NCI-H345 (cell line): ENCODE data around the gene OGFOD2.
"Not testable (repeated sequence)": the region's sequence is repeated elsewhere in the genome, so short reads cannot be mapped to it uniquely, and the experiment has no call there.

Experiments used
- DNase-seq: peaks from one replicate; lab custom pipeline; 2025; lab: John Stamatoyannopoulos, UW

OGFOD2 gene

GRCh38 chr12:123005081-123005626 is 30.1 kb downstream of the OGFOD2 start:
- no peak for DNase-seq

- DNase-seq: no peak
Observed at GRCh38 chr12:123006977-123007376, 31.9 kb downstream of the OGFOD2 start.

- DNase-seq: no peak
Observed at GRCh38 chr12:123010110-123010509, 35.1 kb downstream of the OGFOD2 start.

- DNase-seq: no peak
Observed at GRCh38 chr12:123010681-123011080, 35.6 kb downstream of the OGFOD2 start.

- no peak for DNase-seq
Observed at GRCh38 chr12:123011701-123012100, 36.7 kb downstream of the OGFOD2 start.

GRCh38 chr12:123013185-123014095 is 38.4 kb downstream of the OGFOD2 start:
- no peak for DNase-seq

GRCh38 chr12:123014473-123014872 is 39.4 kb downstream of the OGFOD2 start:
- not testable (repeated sequence) for DNase-seq

- DNase-seq: no peak
Observed at GRCh38 chr12:123017753-123018152, 42.7 kb downstream of the OGFOD2 start.

GRCh38 chr12:123019841-123020138 is 44.7 kb downstream of the OGFOD2 start:
- DNase-seq: no peak

- DNase-seq: peak; percentile 6
Observed at GRCh38 chr12:123021688-123022604, 46.9 kb downstream of the OGFOD2 start.

- DNase-seq: no peak
Observed at GRCh38 chr12:123022846-123023245, 47.8 kb downstream of the OGFOD2 start.

- DNase-seq: no peak
Observed at GRCh38 chr12:123024819-123025391, 49.9 kb downstream of the OGFOD2 start.

GRCh38 chr12:123026094-123026853 is 51.2 kb downstream of the OGFOD2 start:
- no peak for DNase-seq

- DNase-seq: peak; percentile 44
Observed at GRCh38 chr12:123027726-123028445, 52.8 kb downstream of the OGFOD2 start.

GRCh38 chr12:123028475-123028874 is 53.4 kb downstream of the OGFOD2 start:
- no peak for DNase-seq

- DNase-seq: no peak
Observed at GRCh38 chr12:123029550-123029949, 54.5 kb downstream of the OGFOD2 start.
